SK-N-DZ (cell line): Measurements from ENCODE around the gene CCDC90B.
"Not testable (repeated sequence)": the region's sequence is repeated elsewhere in the genome, so short reads cannot be mapped to it uniquely, and the experiment has no call there.

Source experiments
- DNase-seq: peaks from one replicate; pipeline ENCODE4 v3.0.0-alpha.2; 2015; ENCODE audit warnings: low spot score

The CCDC90B gene

DNA sequence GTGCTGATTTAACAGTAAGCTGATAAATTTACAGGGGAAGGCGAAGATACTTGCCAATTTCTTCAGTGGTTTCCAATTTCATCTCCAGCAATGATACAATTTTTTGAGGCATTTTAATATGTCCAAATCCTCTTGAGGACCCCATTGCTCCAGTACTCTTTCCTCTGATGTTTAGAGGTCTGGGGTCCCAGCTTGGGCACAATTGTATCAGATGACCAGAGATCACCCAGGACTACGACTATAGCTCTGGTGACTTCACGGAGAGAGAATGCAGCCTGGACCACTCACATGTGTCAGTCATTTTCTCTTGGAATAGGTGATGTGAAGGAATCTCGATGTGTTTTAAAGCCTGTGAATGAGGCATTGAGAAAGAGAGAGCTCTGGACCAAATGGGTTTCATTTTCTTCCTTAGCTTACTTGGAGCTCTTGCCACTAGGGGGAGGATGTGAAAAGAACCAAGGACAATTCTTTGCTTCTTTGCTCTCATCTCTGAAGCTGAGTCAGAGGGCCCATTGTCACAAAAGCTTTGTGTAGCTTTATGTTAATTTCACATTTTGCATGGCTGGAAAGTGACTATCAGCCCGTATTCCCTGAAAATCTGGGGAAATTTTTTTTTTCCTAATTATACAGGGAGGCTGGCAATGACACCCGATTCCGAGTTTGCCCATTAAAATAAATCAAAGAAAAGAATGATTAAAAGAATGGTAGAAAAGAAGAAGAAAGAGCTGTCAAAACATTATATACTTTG, 6.7 kb upstream of the CCDC90B start:
- peak; percentile 70 for DNase-seq

- DNase-seq = no peak
Observed at GRCh38 chr11:83287631-83288030, 1.5 kb upstream of the CCDC90B start.

GRCh38 chr11:83285151-83285770, 906 bp downstream of the CCDC90B start:
- DNase-seq = no peak

DNA sequence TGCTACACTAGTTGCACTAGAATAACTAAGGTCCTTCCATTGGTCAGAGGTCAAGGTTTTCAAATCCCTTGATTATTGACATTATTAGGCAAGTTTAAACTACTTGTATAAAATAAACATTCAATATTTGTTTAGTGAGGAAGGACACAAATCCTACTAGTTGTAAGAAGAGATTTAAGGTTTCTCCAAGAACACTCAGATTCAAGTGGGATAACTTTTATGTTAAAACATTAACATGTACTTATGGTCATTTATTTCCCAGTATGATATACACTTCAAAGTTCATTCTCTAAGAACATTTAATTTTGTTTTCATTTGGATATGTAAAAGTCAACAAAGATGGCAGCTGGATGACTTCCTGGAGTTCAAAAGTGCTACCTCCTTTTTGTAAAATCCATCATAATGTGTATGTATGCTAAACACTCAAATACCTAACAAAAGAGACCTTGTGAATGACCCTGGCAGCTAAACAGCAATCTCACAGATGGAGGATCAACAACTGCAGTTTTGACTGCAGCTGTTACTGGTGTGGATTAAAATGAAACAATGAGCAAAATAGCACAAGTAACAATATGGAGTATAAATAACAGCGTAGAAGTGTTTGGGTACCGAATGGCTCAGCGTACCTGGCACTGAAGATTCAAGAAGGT, 1.5 kb downstream of the CCDC90B start:
- DNase-seq = no peak

DNA sequence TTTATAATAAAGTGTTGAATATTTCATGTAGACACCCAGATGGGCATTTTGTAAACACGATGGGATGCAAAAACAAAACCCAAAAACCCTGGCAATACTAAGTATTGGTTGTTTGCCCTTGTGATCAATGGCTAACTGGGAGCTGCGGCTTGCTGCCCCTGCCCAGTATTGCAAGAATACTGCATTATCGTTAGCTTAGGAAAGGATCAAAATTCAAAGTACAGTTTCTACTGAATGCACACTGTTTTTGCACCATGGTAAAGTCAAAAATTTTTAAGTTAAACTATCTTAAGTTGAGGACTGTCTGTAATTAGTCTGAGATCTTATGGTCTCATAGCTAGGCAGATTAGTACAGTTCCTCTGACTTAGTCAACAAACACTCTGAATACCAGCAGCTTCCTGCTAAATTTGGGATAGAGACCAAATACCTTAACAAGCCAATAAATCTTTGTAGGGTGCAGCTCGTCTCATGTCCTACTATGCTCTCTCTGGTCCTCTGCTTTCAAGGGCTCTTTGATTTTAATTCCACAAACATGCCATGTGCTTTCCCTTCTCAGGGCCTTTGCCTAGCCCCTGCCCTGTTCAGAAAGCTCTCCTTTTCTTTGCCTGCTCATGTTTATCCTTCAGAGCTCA, 4.0 kb downstream of the CCDC90B start:
- DNase-seq = no peak

DNA sequence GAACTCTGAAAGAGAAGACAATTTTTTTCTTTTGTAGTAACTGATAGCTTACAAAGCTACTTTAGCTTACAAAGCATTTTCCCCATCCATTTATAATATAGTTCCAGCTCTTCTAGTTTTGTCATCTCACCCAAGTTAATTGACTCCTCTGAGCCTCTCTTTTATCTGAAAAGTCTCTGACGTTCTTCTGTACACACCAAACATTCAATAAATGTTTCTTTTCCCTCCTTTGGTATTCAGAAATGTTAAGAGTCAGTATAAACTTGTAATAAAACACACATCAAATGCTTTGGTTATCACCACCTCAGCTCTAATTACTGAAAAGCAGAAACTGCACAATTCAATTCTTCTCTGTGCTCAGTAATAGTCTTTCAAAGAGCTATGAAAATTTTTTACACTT, 5.9 kb downstream of the CCDC90B start:
- no peak for DNase-seq

DNA sequence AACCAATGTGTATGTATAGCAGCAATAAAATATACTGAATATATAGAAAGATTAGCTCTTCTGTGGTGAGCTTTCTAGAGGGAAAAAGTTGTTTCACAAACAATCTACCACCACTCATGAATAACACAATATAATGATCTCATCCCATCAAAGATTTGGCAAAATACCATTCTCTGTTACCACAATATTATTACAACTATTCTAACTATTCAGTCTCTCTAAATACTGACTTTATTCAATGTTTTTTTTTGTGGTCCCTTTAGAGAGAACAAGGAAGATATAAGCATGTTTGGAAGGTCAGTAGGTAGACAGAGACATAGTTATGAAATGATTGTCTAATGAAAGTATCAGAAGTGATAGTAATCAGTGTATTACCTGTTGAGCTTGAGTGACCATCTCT, 7.8 kb downstream of the CCDC90B start:
- no peak for DNase-seq

DNA sequence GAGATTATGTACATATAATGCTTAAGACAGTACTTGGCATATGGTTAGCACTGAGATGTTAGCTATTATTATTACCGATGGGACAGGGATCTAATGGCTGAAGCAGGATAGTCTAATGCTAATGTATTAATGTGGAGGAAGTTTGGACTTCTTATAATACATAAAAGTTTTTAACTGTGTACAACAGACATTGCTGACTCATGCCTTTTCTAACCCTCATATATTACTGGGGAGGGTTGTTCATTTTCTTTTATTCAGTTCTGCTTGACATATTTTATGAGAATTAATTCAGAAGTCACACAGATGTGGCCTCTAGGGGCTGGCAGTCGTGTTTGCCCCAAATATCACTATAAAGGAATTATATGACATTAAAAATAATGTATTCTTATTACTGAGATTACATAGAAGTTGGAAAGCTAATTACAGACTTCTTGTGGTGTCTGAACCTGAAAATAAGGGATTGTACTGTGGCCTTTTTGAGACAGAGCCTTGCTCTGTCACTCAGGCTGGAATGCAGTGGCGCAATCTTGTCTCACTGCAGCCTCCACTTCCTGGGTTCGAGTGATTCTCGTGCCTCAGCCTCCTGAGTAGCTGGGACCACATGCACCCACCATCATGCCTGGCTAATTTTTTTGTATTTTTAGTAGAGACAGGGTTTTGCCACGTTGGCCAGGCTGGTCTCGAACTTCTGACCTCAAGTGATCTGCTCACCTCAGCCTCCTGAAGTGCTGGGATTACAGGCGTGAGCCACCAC, 10.1 kb downstream of the CCDC90B start:
- DNase-seq = no peak

GRCh38 chr11:83272627-83273026, 13.5 kb downstream of the CCDC90B start:
- DNase-seq = no peak

DNA sequence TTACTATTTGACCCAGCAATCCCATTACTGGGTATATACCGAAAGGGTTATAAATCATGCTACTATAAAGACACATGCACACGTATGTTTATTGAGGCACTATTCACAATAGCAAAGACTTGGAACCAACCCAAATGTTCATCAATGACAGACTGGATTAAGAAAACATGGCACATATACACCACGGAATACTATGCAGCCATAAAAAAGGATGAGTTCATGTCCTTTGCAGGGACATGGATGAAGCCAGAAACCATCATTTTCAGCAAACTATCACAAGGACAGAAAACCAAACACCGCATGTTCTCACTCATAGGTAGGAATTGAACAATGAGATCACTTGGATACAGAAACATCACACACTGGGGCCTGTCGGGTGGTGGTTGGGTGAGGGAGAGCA, 14.4 kb downstream of the CCDC90B start:
- DNase-seq = not testable (repeated sequence)

GRCh38 chr11:83269080-83269479, 17.1 kb downstream of the CCDC90B start:
- not testable (repeated sequence) for DNase-seq

GRCh38 chr11:83265331-83265730, 20.8 kb downstream of the CCDC90B start:
- no peak for DNase-seq

GRCh38 chr11:83259559-83259958, 26.6 kb downstream of the CCDC90B start:
- DNase-seq = no peak

- no peak for DNase-seq
Observed at GRCh38 chr11:83257761-83258168, 28.4 kb downstream of the CCDC90B start.

DNA sequence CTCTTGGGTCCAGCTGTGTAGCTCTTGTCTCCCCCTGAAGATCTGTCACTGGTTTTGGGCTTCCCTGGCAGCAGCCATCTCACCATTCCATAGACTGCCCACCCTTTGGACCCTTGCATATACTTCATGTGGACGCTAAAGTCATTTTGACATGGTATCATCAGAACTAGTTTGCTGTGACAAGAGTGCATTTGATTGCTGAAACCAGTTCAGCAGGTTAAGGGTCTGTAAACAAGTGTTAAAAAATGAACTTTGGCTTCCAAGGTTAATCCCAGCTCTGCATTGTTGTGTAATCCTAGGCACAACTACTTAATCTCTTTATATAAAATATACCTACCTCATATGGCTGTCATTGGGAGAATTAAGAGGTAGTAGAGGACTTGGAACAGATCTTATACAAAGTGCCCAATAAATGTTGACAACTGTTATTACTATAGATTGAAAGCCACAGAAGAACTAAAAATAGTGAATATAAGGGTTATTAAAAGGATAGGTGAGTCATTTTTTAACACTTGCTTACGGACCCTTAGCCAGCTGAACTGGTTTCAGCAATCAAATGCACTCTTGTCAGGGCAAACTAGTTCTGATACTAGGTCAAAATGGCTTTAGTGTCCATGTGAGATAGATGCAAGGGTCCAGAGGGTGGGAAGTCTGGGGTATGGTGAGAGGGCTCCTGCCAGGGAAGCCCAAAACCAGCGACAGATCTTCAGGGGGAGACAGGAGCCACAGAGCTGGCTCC, 29.4 kb downstream of the CCDC90B start:
- no peak for DNase-seq

DNA sequence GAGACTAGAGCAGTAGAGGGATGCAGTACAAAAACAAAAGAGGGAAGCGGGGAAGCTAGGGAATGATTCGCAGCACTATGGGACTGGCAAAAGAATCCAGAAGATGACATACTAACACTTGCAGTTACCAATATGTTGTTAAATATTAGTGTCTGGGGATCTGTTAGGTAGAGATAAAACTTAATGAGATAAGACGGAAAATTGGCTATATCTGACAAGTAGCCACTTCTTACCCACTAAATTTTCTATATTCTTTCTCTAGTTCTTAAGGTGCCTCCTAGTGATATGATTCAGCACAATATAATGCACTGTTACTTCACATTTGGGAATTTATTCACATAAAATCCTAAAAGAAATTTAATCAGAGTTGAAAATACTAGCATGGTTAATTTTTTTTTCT, 30.8 kb downstream of the CCDC90B start:
- no peak for DNase-seq

- no peak for DNase-seq
Observed at GRCh38 chr11:83252941-83253340, 33.2 kb downstream of the CCDC90B start.

DNA sequence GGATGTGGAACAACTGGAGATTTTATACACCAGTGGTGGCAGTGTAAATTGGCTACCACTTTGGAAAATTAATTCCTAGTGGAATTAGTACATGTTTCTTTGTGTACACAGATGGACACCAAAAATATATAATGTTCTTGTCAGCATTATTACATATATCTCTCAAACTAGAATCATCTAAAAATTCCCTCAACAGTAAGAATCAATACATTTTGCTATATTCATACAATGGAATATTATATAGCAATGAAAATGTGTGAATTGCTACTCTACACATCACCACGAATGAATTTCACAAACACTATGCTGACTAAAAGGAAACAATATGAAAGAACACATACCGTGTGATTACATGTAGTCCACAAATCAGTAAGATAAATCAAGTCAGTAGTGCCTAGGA, 33.9 kb downstream of the CCDC90B start:
- DNase-seq = no peak

GRCh38 chr11:83249972-83250593, 36.1 kb downstream of the CCDC90B start:
- peak; percentile 43 for DNase-seq

DNA sequence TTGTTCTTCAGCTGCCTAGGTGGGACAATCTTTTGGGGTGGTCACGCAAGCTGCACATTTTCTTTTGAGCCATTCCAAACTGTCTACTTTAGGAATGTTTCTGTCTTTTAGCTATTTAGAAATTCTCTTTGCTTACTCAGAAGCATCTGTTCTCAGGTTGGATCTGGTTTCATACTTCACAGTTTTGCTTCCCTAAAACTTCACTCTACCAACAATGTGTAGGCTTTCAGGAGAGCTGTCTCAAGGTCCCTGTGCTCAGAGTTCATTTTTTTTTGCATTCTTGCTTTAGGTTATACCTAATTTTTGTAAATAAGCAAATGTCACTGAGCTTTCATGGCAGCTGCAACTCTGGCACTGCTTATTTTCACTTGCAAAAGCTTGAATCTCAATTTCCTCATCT, 36.7 kb downstream of the CCDC90B start:
- DNase-seq = no peak
